NOMO-1 treated with dmso at 0.1 percent for 144 hours (cell line): Measurements from ENCODE around the gene CCKAR.

Experiments
- DNase-seq: peaks from one replicate; lab custom pipeline; 2025; ENCODE audit not compliant: unreplicated experiment; lab: John Stamatoyannopoulos, UW

Gene CCKAR

DNA sequence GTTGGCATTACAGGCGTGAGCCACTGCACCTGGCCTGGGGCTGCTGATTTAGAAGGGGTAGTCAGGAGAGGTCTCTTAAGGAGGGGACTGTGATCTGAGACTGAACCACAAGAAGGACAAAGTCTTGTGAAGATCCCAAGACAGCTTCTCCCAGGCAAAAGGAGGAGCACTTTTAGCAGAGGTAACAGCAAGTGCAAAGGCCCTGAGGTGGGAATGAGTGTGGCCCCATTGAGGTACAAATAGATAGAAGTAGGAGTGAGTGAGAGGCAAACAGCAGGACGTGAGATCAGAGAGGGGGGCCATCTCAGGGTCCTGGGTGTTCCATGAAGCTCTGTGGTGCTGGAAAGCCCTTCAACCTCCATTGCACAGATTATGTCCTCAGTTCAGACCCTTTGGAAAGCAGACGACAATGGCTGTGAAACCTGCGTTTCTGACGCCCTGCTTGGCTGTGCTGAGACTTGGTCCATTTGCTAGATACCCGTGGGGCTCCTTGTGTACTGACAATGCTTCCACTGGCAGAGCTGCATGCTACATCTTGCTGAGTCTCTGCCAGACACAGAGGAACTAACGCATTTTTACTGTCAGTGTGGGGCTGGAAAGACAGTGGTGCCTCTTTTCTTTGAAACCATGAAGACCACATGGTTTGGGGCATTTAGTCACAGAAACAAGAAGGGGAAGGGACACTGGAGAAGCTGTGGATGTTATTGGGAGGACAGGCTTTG lies 1.3 kb upstream of the CCKAR start:
- DNase-seq: no peak

- no peak for DNase-seq
These were observed 638 bp upstream of the CCKAR start for GRCh38 chr4:26490960-26491284.

- no peak for DNase-seq
These were observed 941 bp downstream of the CCKAR start for GRCh38 chr4:26489101-26489985.

GRCh38 chr4:26485684-26486083 lies 4.6 kb downstream of the CCKAR start:
- DNase-seq: no peak

DNA sequence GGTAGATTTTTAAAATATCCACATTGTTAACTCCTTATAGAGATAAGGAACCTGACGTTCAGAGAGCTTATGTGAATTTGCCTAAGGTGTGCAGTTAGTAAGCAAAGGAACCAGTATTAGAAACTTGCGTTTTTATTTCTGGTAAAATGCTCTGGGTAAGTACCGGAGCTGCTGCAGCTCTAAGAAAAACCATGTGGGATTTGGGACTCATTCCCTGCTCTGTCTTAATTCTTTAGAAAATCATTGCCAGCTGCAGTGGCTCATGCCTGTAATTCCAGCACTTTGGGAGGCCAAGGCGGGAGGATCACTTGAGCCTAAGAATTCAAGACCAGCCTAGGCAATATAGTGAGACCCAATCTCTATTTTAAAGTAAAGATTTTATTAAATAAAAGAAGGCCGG lies 5.8 kb downstream of the CCKAR start:
- no peak for DNase-seq

GRCh38 chr4:26484032-26484515 lies 6.2 kb downstream of the CCKAR start:
- no peak for DNase-seq

DNA sequence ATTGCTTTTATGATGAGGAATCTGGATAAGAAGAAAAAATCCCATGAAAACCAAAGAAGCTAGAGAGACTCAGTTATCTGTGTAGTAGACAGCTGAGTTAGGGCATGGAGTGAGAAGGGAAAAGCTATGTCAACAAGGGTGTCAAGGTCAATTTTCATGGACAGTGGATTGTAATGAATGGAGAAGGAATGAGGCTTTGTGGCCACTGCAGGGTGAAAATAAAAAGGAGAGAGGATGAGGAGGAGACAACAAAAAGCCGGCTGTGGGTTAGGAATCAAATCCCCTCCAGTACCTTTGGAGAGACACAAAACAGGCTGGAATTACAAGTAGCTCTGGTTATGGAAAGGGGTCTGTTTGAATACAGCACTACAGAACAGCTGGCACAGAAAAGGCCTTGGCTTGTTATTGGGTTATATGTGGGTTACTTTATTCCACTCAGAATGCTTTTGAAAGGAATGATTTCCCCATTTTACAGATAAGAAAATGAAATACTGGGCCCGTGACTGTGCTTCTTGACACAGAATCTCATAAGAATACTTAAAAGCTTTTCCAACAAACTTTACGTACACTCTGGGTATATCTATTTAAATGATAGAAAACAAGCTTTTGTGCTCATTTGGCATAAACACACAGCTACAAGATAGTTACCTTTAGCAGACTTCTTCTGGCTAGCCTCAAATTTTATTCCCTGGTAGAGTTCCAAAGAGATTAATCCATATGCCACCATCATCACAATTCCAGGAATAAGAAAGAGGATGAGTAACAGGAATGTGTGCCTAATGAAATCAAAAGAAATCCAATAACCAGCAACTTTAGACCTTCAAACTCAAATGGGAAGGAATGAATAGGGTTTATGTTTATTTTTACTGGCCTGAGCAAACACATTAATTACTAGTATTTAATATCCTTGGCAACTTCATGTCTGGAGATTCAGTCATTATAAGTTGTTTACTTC lies 7.5 kb downstream of the CCKAR start:
- no peak for DNase-seq

DNA sequence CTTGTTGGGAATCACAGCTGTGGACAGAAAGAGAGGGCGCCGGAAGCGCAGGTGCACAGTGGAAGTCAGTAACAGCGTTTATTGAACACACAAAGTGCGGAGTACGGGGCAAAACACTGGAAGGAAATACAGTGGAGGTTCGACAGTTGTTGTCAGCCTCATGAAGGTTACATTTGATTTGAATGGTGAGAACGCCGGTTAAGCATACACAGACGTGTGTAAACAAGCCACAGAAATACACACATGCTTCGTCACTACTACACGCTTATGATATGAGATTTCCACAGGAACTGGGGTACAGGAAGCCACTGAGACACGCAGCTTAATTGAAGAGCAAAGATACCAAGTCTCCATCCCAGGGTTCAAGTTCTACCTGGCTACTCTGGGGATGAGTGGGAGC lies 12.0 kb downstream of the CCKAR start:
- DNase-seq: no peak

DNA sequence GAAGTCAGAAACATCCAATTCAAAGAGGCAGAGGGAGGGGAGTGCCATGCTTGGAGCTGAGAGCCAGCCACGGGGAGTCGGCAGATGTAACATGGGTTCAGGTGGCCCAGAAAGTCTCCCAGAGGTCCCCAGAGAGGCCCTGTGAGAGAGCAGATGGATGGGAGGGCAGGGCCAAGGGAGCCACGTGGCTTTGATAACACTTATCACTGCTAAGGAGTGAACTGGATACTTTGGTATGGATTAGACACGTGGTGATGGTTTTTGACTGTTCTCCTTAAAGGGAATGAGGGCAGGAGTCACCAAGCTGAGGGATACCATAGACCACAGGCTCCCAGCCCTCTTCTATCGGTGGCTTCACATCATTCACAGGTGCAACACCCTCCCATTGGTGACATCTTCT lies 13.7 kb downstream of the CCKAR start:
- DNase-seq: no peak

DNA sequence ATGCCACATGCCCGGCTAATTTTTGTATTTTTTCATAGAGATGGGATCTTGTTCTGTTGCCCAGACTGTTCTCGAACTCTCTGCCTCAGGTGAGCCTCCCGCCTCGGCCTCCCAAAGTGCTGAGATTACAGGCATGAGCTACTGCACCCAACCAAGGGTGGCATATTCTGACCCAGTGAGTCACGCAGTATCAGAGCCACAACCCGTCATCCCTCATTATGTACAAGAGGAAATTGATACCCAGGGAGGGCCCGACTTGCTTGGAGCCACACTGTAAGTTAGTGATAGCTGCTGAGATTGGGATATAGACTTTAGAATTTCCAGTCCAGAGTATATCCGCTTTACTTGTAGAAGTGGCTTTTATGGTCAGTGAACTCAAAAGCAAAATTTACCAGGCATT lies 14.6 kb downstream of the CCKAR start:
- DNase-seq: no peak

GRCh38 chr4:26474551-26474950 lies 15.7 kb downstream of the CCKAR start:
- DNase-seq: no peak

DNA sequence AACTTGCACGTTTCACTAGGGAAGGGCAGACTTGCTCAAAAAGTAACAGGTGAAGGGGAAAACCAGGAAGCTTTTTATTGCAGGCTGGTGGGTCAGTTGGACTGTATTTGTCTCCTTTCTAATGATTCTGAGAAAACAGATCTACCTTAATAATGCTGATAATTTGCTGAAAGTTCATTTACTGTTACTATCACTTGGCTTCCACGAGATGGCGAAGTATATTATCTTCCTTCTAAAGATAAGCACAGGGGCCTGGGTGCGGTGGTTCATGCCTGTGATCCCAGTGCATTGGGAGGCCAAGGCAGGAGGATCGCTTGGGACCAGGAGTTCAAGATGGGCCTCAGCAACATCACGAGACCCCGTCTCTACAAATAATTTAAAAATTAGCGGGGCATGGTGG lies 16.4 kb downstream of the CCKAR start:
- no peak for DNase-seq

DNA sequence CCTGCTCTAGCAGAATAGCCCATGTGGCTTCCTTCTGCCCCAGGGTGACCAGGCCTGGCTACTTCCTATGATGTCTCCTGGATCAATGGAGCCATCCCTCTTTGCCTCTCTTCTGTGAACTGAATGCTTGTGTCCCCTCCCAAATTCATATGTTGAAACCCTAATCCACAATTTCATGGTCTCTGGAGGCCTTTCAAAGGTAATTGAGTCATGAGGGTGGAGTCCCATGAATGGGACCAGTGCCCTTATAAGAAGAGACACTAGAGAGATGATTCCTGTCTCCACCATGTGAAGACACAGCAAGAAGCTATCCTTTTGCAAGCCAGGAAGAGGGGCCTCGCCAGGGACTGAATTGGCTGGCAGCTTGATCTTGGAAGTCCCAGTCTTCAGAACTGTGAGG lies 18.4 kb downstream of the CCKAR start:
- no peak for DNase-seq

DNA sequence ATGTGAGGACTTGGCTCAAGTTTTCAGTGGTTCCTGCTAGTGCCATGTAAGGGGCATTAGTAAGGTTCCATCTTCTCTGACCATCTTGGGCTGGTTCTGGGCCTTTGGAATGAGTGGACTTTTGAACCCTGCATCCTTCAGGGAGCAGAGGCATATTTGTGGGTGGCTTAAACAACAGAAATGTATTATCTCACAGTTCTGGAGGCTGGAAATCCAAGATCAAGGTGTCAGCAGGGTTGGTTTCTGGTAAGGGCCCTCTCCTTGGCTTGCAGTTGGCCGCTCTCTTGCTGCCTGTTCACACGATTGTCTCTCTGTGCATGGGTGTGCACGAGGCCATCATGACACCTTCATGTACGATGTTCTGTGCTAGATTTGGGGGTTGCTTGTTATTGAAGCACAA lies 21.3 kb downstream of the CCKAR start:
- DNase-seq: no peak

- no peak for DNase-seq
These were observed 21.9 kb downstream of the CCKAR start for GRCh38 chr4:26468283-26468949.

GRCh38 chr4:26467724-26468123 lies 22.6 kb downstream of the CCKAR start:
- DNase-seq: no peak

DNA sequence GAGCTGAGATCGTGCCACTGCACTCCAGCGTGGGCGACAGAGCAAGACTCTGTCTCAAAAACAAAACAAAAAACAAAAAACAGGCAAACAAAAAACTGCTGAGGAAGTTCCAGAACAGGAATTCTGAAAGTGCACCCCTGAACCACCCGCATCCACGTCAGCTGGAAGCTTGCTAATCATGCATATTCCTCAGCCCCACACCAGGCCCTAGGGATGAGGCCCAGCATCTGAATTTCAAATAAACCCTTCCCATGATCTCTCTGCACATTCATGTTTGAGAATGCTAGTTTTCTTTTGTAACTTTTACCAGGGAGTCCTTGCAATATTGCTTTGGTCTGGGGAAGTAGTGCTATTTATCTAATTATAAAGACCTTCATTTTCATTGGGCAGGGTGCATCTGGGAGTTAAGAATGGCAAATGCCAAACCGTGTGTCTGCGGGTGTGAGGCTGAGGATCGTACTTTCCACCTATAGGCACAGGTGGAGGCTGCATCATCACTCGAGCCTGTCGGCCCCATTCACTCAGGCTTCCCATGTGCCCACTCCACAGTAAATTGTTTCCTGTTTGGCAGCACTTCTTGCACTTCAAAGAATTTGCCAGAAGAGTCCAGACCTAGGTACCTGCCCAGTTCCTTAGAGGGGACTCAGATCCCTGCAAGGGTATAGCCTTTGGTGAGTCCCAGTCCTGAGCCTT lies 23.6 kb downstream of the CCKAR start:
- no peak for DNase-seq

- no peak for DNase-seq
These were observed 25.7 kb downstream of the CCKAR start for GRCh38 chr4:26464420-26465095.

DNA sequence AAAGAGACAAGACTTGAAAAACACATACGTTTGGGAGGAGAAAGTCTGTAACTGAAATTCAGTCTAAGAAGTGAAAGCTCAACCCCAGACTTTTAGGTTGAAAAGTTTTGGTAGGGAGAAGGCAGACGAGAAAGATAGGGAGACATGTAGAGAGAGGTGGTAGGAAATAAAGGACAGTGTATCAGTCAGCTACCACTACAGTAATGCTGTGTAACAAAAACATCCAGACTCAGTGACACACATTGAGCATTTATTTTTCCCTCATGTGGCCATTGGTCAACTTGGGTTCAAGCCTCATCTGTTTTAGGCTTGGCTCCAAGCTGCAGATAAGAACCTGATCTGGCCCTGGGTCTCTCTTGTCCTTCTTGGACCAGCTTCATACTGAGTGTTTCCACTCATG lies 26.9 kb downstream of the CCKAR start:
- DNase-seq: no peak

DNA sequence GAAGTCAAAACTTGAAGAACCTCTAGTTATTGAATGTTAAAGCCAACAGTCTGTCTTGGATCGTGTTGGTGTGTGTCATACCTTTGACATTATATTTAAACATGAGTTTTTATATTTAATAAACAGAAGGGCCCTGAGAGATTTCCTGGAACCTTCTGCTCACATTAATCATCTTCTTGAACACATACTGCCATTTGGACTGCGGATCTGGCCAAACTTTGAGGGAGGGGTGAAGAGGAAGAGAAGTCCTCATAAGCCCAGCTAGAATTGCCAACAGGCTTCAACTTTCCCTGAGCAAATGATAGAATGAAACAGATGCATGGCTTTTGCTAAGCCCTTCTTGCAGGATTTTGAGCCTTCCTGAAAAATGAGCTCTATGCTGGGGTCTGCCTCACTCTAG lies 27.4 kb downstream of the CCKAR start:
- no peak for DNase-seq
